Measurements from ENCODE around the gene BCO2.
"Not testable (repeated sequence)": the region's sequence is repeated elsewhere in the genome, so short reads cannot be mapped to it uniquely, and the experiment has no call there.

GRCh38 chr11:112195113-112195512, 19.8 kb downstream of the BCO2 start:
- not testable (repeated sequence) for TF ChIP-seq POLR2A, CTCF, EP300 (IDR thresholded peaks at IDR 0.05)
